ENCODE measurements around the gene TIMM44.
"Not testable (repeated sequence)": the region's sequence is repeated elsewhere in the genome, so short reads cannot be mapped to it uniquely, and the experiment has no call there.

- TF ChIP-seq, protein P1, sequence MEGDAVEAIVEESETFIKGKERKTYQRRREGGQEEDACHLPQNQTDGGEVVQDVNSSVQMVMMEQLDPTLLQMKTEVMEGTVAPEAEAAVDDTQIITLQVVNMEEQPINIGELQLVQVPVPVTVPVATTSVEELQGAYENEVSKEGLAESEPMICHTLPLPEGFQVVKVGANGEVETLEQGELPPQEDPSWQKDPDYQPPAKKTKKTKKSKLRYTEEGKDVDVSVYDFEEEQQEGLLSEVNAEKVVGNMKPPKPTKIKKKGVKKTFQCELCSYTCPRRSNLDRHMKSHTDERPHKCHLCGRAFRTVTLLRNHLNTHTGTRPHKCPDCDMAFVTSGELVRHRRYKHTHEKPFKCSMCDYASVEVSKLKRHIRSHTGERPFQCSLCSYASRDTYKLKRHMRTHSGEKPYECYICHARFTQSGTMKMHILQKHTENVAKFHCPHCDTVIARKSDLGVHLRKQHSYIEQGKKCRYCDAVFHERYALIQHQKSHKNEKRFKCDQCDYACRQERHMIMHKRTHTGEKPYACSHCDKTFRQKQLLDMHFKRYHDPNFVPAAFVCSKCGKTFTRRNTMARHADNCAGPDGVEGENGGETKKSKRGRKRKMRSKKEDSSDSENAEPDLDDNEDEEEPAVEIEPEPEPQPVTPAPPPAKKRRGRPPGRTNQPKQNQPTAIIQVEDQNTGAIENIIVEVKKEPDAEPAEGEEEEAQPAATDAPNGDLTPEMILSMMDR (IDR thresholded peaks at IDR 0.05) = not testable (repeated sequence)
- not testable (repeated sequence) for TF ChIP-seq EP300, POLR2A (IDR thresholded peaks at IDR 0.05)
Observed at GRCh38 chr19:7961082-7961481, 17.6 kb upstream of the TIMM44 start.

Measured in gastroesophageal sphincter (tissue), 3 donors.